WTC11 (cell line): ENCODE measurements around the gene PLEKHM3. TPM values are rescaled to one million over a fixed set of nuclear protein-coding genes. Genes with fewer than 3 reads are reported as not detected.

Experiments used
- ATAC-seq: fragments of 200-7000 bp; cut with Tn5 transposase; 2 replicates; pipeline ENCODE4 v1.10.0; 2021; ENCODE audit warnings: mild to moderate bottlenecking, moderate library complexity
- CTCF ChIA-PET: fragments of 300-600 bp; sonication (Branson Sonifier 250); formaldehyde crosslinking; loops from one replicate; lab custom pipeline; 2021; ENCODE audit warnings: antibody characterized with exemption; lab: Charles Lee
- POLR2A ChIA-PET: fragments of 350-600 bp; sonication (Branson Sonifier 250); formaldehyde crosslinking; loops from one replicate; lab custom pipeline; 2021; ENCODE audit warnings: antibody characterized with exemption; lab: Charles Lee
- DNase-seq: peaks from one replicate; pipeline ENCODE4 v3.0.0; 2021; ENCODE audit warnings: low spot score
- H3K27ac Mint-ChIP-seq: 2 replicates; pipeline ENCODE4 v1.8.0; 2021; ENCODE audit warnings: mixed read lengths
- H3K27me3 Mint-ChIP-seq: 2 replicates; pipeline ENCODE4 v1.8.0; 2021; ENCODE audit warnings: low read depth, mild to moderate bottlenecking, moderate library complexity, mixed read lengths
- H3K36me3 Mint-ChIP-seq: 2 replicates; pipeline ENCODE4 v1.8.0; 2021; ENCODE audit warnings: mixed read lengths
- H3K4me1 Mint-ChIP-seq: 2 replicates; pipeline ENCODE4 v1.8.0; 2022; ENCODE audit warnings: mixed read lengths
- H3K4me3 Mint-ChIP-seq: 2 replicates; pipeline ENCODE4 v1.8.0; 2021; ENCODE audit warnings: mild to moderate bottlenecking, moderate library complexity, mixed read lengths
- H3K9me3 Mint-ChIP-seq: 2 replicates; pipeline ENCODE4 v1.8.0; 2021; ENCODE audit warnings: mixed read lengths
- CBFB ChIP-seq: sonication (generic); formaldehyde crosslinking; IDR thresholded peaks from 2 replicates; pipeline ENCODE4 v1.8.1; 2022; ENCODE audit warnings: mild to moderate bottlenecking, low read depth, missing genetic modification reagents
- CDX4 ChIP-seq: fragments of 250-450 bp; sonication (Bioruptor Pico); IDR thresholded peaks from 2 replicates; pipeline ENCODE4 v1.9.0; 2021; ENCODE audit warnings: moderate library complexity, mild to moderate bottlenecking, inconsistent platforms, borderline replicate concordance
- CREB1 ChIP-seq: sonication (generic); formaldehyde crosslinking; IDR thresholded peaks from 2 replicates; pipeline ENCODE4 v1.8.0; 2023; ENCODE audit warnings: mild to moderate bottlenecking, missing genetic modification reagents
- CTCF ChIP-seq: fragments of 200-600 bp; IDR thresholded peaks from 2 replicates; pipeline ENCODE4 v1.8.0; 2022; ENCODE audit warnings: antibody characterized with exemption
- E2F1 ChIP-seq: sonication (generic); formaldehyde crosslinking; IDR thresholded peaks from 2 replicates; pipeline ENCODE4 v1.8.0; 2022; ENCODE audit warnings: mild to moderate bottlenecking, missing genetic modification reagents
- ERG ChIP-seq: fragments of 250-450 bp; sonication (Bioruptor Pico); IDR thresholded peaks from 2 replicates; pipeline ENCODE4 v1.8.0; 2021; ENCODE audit warnings: mild to moderate bottlenecking
- ESRRA ChIP-seq: sonication (generic); formaldehyde crosslinking; IDR thresholded peaks from 2 replicates; pipeline ENCODE4 v1.8.1; 2022; ENCODE audit warnings: mild to moderate bottlenecking, missing genetic modification reagents, borderline replicate concordance
- ETV6 ChIP-seq: sonication (generic); formaldehyde crosslinking; IDR thresholded peaks from 2 replicates; pipeline ENCODE4 v1.8.1; 2022; ENCODE audit warnings: mild to moderate bottlenecking, missing genetic modification reagents
- GTF2I ChIP-seq: fragments of 250-450 bp; sonication (Bioruptor Pico); conservative IDR thresholded peaks from 2 replicates; pipeline ENCODE4 v1.4.0; 2021; ENCODE audit warnings: mild to moderate bottlenecking
- IRF2 ChIP-seq: sonication (generic); formaldehyde crosslinking; IDR thresholded peaks from 2 replicates; pipeline ENCODE4 v1.8.0; 2022; ENCODE audit warnings: low read depth, missing genetic modification reagents, borderline replicate concordance
- MLX ChIP-seq: sonication (generic); formaldehyde crosslinking; IDR thresholded peaks from 2 replicates; pipeline ENCODE4 v1.8.1; 2023; ENCODE audit warnings: mild to moderate bottlenecking, missing genetic modification reagents, moderate library complexity
- MYBL2 ChIP-seq: sonication (generic); formaldehyde crosslinking; IDR thresholded peaks from 2 replicates; pipeline ENCODE4 v1.8.1; 2023; ENCODE audit warnings: mild to moderate bottlenecking, moderate library complexity, missing genetic modification reagents
- SMAD3 ChIP-seq: sonication (generic); formaldehyde crosslinking; IDR thresholded peaks from 2 replicates; pipeline ENCODE4 v1.8.0; 2022; ENCODE audit warnings: missing genetic modification reagents, mild to moderate bottlenecking, borderline replicate concordance
- TCF7 ChIP-seq: sonication (generic); formaldehyde crosslinking; IDR thresholded peaks from 2 replicates; pipeline ENCODE4 v1.8.0; 2022; ENCODE audit warnings: mild to moderate bottlenecking, low read depth, missing genetic modification reagents, moderate library complexity
- TEAD4 ChIP-seq: sonication (generic); formaldehyde crosslinking; IDR thresholded peaks from 2 replicates; pipeline ENCODE4 v1.8.0; 2022; ENCODE audit warnings: mild to moderate bottlenecking, missing genetic modification reagents
- USF2 ChIP-seq: sonication (generic); formaldehyde crosslinking; IDR thresholded peaks from 2 replicates; pipeline ENCODE4 v1.8.1; 2023; ENCODE audit warnings: mild to moderate bottlenecking, missing genetic modification reagents, moderate library complexity
- ZBTB43 ChIP-seq: sonication (generic); formaldehyde crosslinking; IDR thresholded peaks from 2 replicates; pipeline ENCODE4 v1.8.1; 2023; ENCODE audit warnings: mild to moderate bottlenecking, missing genetic modification reagents
- ZNF219 ChIP-seq: sonication (generic); formaldehyde crosslinking; IDR thresholded peaks from 2 replicates; pipeline ENCODE4 v1.8.0; 2023; ENCODE audit warnings: missing genetic modification reagents, mild to moderate bottlenecking, borderline replicate concordance
- ZNF281 ChIP-seq: sonication (generic); formaldehyde crosslinking; IDR thresholded peaks from 2 replicates; pipeline ENCODE4 v1.8.0; 2023; ENCODE audit warnings: mild to moderate bottlenecking, missing genetic modification reagents
- ZNF396 ChIP-seq: fragments of 250-450 bp; sonication (Bioruptor Pico); IDR thresholded peaks from 2 replicates; pipeline ENCODE4 v1.8.0; 2021; ENCODE audit warnings: mild to moderate bottlenecking, moderate library complexity, borderline replicate concordance
- total RNA-seq: library from RNA; stranded (reverse); gene quantifications from 3 replicates; pipeline ENCODE4 v1.2.3, GENCODE V29; 2021

Gene PLEKHM3
- total RNA-seq, 1 experiment from 2014 or later: 5.8 TPM

GRCh38 chr2:207844648-207845047 lies 180.7 kb downstream of the PLEKHM3 start (continued):
- no peak for TF ChIP-seq ZBTB43 (CRISPR knock-in tag)
- TF ChIP-seq USF2 (CRISPR knock-in tag): no peak
- no peak for TF ChIP-seq MLX (CRISPR knock-in tag)
- no peak for TF ChIP-seq ESRRA (CRISPR knock-in tag)
- TF ChIP-seq ZNF281 (CRISPR knock-in tag): no peak
- no peak for TF ChIP-seq GTF2I (CRISPR knock-in tag)
- no peak for TF ChIP-seq CREB1 (CRISPR knock-in tag)
- no peak for TF ChIP-seq TCF7
- no peak for TF ChIP-seq MYBL2 (CRISPR knock-in tag)
- TF ChIP-seq CTCF: no peak
- no peak for TF ChIP-seq E2F1

GRCh38 chr2:207840101-207840500 lies 185.2 kb downstream of the PLEKHM3 start:
- Mint-ChIP-seq H3K27ac (no peak overlapping the region), H3K4me3 (no peak overlapping the region), H3K4me1 (peaks cover 32% of the 10 kb centered on the region), H3K36me3 (no peaks in the 10 kb centered on the region), H3K9me3 (no peaks in the 10 kb centered on the region), H3K27me3 (no peaks in the 10 kb centered on the region)
- DNase-seq (no peak), ATAC-seq (no peak)
- TF ChIP-seq CDX4 (CRISPR knock-in tag) (no peak), ZNF396 (CRISPR knock-in tag) (no peak), ZBTB43 (CRISPR knock-in tag) (no peak), ETV6 (no peak), ZNF219 (CRISPR knock-in tag) (no peak), CBFB (no peak), IRF2 (no peak), E2F1 (no peak), TEAD4 (no peak), SMAD3 (CRISPR knock-in tag) (no peak), ERG (CRISPR knock-in tag) (no peak)
- ChIA-PET CTCF (no interaction called here), POLR2A (no interaction called here)
